SH-SY5Y (cell line): Measurements from ENCODE around the gene RELL2.

Source experiments
- GATA2 ChIP-seq: IDR thresholded peaks from 2 replicates; pipeline ENCODE4 v1.6.1; 2011; ENCODE audit warnings: mild to moderate bottlenecking, low read depth, low read length
- GATA3 ChIP-seq: IDR thresholded peaks from 2 replicates; pipeline ENCODE4 v1.6.1; 2011; ENCODE audit warnings: low read depth, mild to moderate bottlenecking, low read length, moderate library complexity

- TF ChIP-seq GATA3 = no peak
- no peak for TF ChIP-seq GATA2
Observed at GRCh38 chr5:141636106-141636412, 738 bp upstream of the RELL2 start.
